Tibial artery (tissue), 4 donors: Measurements from ENCODE around the gene CYTH4.

Source experiments
- DNase-seq, 2 donors: peaks; one replicate each; pipeline ENCODE4 v3.0.0-alpha.2; 2019
- H3K27ac ChIP-seq, 2 donors: fragments of 200-600 bp; sonication (generic) in 1 of 2; 1 replicate in 1 of 2; 2 replicates in 1 of 2; pipeline ENCODE4 v1.5.1; 2018 to 2019; ENCODE audit warnings: mild to moderate bottlenecking in 1 of 2
- H3K27me3 ChIP-seq, 2 donors: fragments of 200-600 bp; sonication (generic) in 1 of 2; one replicate each; pipeline versions ENCODE4 v1.5.1 to v1.6.0; 2016 to 2019
- H3K36me3 ChIP-seq, 3 donors: fragments of 200-600 bp; sonication (generic) in 2 of 3; one replicate each; pipeline ENCODE4 v1.5.1; 2016 to 2019; ENCODE audit warnings: mild to moderate bottlenecking in 2 of 3
- H3K4me1 ChIP-seq, 4 donors: fragments of 200-600 bp; sonication (generic) in 2 of 4; 1 replicate in 3 of 4; 2 replicates in 1 of 4; pipeline ENCODE4 v1.5.1; 2016 to 2019
- H3K4me3 ChIP-seq, 2 donors: fragments of 200-600 bp; sonication (generic) in 1 of 2; 1 replicate in 1 of 2; 2 replicates in 1 of 2; pipeline ENCODE4 v1.5.1; 2018 to 2019; ENCODE audit warnings: mild to moderate bottlenecking in 2 of 2
- H3K9me3 ChIP-seq, 3 donors: fragments of 200-600 bp; sonication (generic) in 1 of 3; one replicate each; pipeline ENCODE4 v1.5.1; 2016 to 2019
- intact Hi-C: fragments of 100-400 bp; cut with DNase I; formaldehyde crosslinking; loops from one replicate; pipeline ENCODE4 v1.15.0; 2023; ENCODE audit warnings: low total_unique reads
- TF ChIP-seq, protein P1 (sequence below), 2 experiments: fragments of 200-600 bp in 1 of 2; fragments of 450-650 bp in 1 of 2; IDR thresholded peaks; one replicate each; pipeline ENCODE4 v1.5.1; 2017 to 2019; ENCODE audit warnings: antibody characterized with exemption in 2 of 2, mild to moderate bottlenecking in 1 of 2, moderate library complexity in 1 of 2

The CYTH4 gene

GRCh38 chr22:37288521-37288920 is 6.2 kb downstream of the CYTH4 start:
- no peaks in the 10 kb centered on the region for H3K4me1 ChIP-seq
- TF ChIP-seq, protein P1, sequence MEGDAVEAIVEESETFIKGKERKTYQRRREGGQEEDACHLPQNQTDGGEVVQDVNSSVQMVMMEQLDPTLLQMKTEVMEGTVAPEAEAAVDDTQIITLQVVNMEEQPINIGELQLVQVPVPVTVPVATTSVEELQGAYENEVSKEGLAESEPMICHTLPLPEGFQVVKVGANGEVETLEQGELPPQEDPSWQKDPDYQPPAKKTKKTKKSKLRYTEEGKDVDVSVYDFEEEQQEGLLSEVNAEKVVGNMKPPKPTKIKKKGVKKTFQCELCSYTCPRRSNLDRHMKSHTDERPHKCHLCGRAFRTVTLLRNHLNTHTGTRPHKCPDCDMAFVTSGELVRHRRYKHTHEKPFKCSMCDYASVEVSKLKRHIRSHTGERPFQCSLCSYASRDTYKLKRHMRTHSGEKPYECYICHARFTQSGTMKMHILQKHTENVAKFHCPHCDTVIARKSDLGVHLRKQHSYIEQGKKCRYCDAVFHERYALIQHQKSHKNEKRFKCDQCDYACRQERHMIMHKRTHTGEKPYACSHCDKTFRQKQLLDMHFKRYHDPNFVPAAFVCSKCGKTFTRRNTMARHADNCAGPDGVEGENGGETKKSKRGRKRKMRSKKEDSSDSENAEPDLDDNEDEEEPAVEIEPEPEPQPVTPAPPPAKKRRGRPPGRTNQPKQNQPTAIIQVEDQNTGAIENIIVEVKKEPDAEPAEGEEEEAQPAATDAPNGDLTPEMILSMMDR (IDR thresholded peaks at IDR 0.05): no peak
- H3K9me3 ChIP-seq: no peaks in the 10 kb centered on the region
- DNase-seq: no peak
- H3K27ac ChIP-seq: no peak overlapping the region
- intact Hi-C loops: no loop called here
- H3K27me3 ChIP-seq: peaks cover 0 to 51% of the 10 kb centered on the region in 2 donors
- H3K36me3 ChIP-seq: no peaks in the 10 kb centered on the region
- no peak overlapping the region for H3K4me3 ChIP-seq

DNA sequence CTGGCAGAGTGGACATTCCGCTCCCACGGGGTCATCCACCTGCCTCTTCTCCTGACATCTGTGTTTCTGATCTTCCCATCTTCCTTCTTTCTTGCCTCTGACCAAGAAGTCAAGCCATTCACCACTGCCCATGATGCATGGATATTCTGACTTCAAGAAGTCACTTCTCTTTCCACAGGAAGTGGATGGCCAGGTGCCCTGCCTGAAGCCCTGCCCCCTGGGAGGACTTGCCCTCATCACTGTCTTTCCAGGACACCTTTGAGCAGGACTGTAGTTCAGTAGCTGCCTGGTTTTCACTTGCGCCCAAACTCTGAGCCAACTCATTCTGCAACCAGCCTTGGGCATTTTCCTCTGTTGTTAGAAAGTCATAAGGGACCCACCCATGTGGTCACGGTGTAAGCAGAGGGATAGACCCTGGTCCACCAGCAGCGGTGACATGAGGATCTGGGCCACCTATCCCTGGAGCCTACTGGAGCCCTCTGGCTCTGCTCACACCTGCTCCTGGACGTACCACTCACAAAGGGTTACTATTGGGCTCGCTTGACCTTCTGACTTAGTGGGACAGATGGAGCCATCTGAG is 6.9 kb downstream of the CYTH4 start:
- intact Hi-C loops: no loop called here
- no peaks in the 10 kb centered on the region for H3K4me1 ChIP-seq
- TF ChIP-seq, protein P1 (IDR thresholded peaks at IDR 0.05): no peak

DNA sequence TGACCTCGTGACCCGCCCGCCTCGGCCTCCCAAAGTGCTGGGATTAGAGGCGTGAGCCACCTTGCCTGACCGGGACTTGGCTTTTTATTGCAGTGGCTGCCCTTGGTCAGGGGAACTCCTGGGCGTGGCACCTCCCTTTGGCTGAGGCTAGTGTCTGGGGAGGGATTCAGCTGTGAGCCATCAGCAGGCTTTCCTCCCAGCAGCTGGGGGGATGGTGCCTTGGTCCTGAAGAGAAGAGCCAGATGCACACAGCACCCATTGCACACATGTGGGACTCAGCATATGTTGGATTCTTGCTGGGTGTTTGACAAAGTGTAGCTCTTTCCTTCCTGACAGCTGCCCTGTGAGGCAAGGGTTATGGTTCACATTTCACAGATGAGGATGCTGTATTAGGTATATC is 8.4 kb downstream of the CYTH4 start:
- no peak for DNase-seq
- H3K9me3 ChIP-seq: no peaks in the 10 kb centered on the region
- H3K27ac ChIP-seq: no peak overlapping the region
- H3K4me1 ChIP-seq: no peaks in the 10 kb centered on the region
- intact Hi-C loops: no loop called here
- H3K27me3 ChIP-seq: peaks cover 0 to 54% of the 10 kb centered on the region in 2 donors
- H3K4me3 ChIP-seq: no peak overlapping the region
- H3K36me3 ChIP-seq: no peaks in the 10 kb centered on the region
- TF ChIP-seq, protein P1 (IDR thresholded peaks at IDR 0.05): no peak

More for the DNA sequence above, 6.9 kb downstream of the CYTH4 start:
- Histone ChIP-seq H3K27me3 (peaks cover 0 to 50% of the 10 kb centered on the region in 2 donors), H3K4me3 (no peak overlapping the region), H3K27ac (no peak overlapping the region), H3K9me3 (no peaks in the 10 kb centered on the region), H3K36me3 (no peaks in the 10 kb centered on the region)
- no peak for DNase-seq

- DNase-seq: no peak
- H3K36me3 ChIP-seq: no peaks in the 10 kb centered on the region
- TF ChIP-seq, protein P1 (IDR thresholded peaks at IDR 0.05): no peak
- H3K27me3 ChIP-seq: peaks cover 0 to 49% of the 10 kb centered on the region in 2 donors
- H3K4me3 ChIP-seq: no peak overlapping the region
- intact Hi-C loops: no loop called here
- no peak overlapping the region for H3K27ac ChIP-seq
- H3K9me3 ChIP-seq: no peaks in the 10 kb centered on the region
- H3K4me1 ChIP-seq: no peaks in the 10 kb centered on the region
These were observed 9.4 kb downstream of the CYTH4 start for GRCh38 chr22:37291559-37292298.

- Histone ChIP-seq H3K27me3 (peaks cover 0 to 42% of the 10 kb centered on the region in 2 donors), H3K36me3 (no peaks in the 10 kb centered on the region), H3K27ac (no peak overlapping the region), H3K4me3 (no peak overlapping the region), H3K4me1 (no peaks in the 10 kb centered on the region), H3K9me3 (no peaks in the 10 kb centered on the region)
- DNase-seq: no peak
- intact Hi-C loops: no loop called here
- TF ChIP-seq, protein P1 (IDR thresholded peaks at IDR 0.05): no peak
These were observed 10.3 kb downstream of the CYTH4 start for GRCh38 chr22:37292641-37293040.
